Measurements from ENCODE around the gene USP31. TPM values are rescaled to one million over a fixed set of nuclear protein-coding genes. Genes with fewer than 3 reads are reported as not detected.

USP31 gene
- total and polyA plus RNA-seq, 11 donors, result 9.2 to 49.9 (median 23.8) TPM

GRCh38 chr16:23052221-23052620 lies 97.0 kb downstream of the USP31 start:
- peaks cover 0 to 34% (median 7%) of the 10 kb centered on the region in 9 donors for H3K27me3 ChIP-seq
- TF ChIP-seq, protein P1, sequence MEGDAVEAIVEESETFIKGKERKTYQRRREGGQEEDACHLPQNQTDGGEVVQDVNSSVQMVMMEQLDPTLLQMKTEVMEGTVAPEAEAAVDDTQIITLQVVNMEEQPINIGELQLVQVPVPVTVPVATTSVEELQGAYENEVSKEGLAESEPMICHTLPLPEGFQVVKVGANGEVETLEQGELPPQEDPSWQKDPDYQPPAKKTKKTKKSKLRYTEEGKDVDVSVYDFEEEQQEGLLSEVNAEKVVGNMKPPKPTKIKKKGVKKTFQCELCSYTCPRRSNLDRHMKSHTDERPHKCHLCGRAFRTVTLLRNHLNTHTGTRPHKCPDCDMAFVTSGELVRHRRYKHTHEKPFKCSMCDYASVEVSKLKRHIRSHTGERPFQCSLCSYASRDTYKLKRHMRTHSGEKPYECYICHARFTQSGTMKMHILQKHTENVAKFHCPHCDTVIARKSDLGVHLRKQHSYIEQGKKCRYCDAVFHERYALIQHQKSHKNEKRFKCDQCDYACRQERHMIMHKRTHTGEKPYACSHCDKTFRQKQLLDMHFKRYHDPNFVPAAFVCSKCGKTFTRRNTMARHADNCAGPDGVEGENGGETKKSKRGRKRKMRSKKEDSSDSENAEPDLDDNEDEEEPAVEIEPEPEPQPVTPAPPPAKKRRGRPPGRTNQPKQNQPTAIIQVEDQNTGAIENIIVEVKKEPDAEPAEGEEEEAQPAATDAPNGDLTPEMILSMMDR (IDR thresholded peaks at IDR 0.05), result no peak
- TF ChIP-seq POLR2A (IDR thresholded peaks at IDR 0.05), result no peak
- no peaks in the 10 kb centered on the region for H3K4me1 ChIP-seq
- no peak overlapping the region for H3K27ac ChIP-seq
- intact Hi-C loops (cut with DNase I), result no loop called here
- DNase-seq (no peak), ATAC-seq (no peak)
- no peaks in the 10 kb centered on the region for H3K36me3 ChIP-seq
- no peak overlapping the region for H3K4me3 ChIP-seq
- no peaks in the 10 kb centered on the region for H3K9me3 ChIP-seq
- WGBS, 4 donors, result 87 to 90% (median 89%) methylated on average over 13 of the region's 13 CpGs

GRCh38 chr16:23051587-23051986 lies 97.7 kb downstream of the USP31 start:
- intact Hi-C loops (cut with DNase I), result no loop called here
- no peak for TF ChIP-seq POLR2A (IDR thresholded peaks at IDR 0.05)
- TF ChIP-seq, protein P1 (IDR thresholded peaks at IDR 0.05), result no peak
- Histone ChIP-seq H3K4me1 (no peaks in the 10 kb centered on the region), H3K4me3 (no peak overlapping the region), H3K9me3 (no peaks in the 10 kb centered on the region), H3K36me3 (no peaks in the 10 kb centered on the region), H3K27me3 (peaks cover 0 to 35% (median 7%) of the 10 kb centered on the region in 9 donors), H3K27ac (no peak overlapping the region)
- DNase-seq, result no peak
- no peak for ATAC-seq
- 73 to 78% (median 75%) methylated on average over 8 of the region's 8 CpGs for WGBS, 4 donors

- H3K27me3 ChIP-seq, result peaks cover 0 to 39% (median 7%) of the 10 kb centered on the region in 9 donors
- WGBS, 4 donors, result 63 to 73% (median 70%) methylated on average over 5 of the region's 5 CpGs
- no peak for DNase-seq
Observed at GRCh38 chr16:23048164-23048563, 101.1 kb downstream of the USP31 start.

DNA sequence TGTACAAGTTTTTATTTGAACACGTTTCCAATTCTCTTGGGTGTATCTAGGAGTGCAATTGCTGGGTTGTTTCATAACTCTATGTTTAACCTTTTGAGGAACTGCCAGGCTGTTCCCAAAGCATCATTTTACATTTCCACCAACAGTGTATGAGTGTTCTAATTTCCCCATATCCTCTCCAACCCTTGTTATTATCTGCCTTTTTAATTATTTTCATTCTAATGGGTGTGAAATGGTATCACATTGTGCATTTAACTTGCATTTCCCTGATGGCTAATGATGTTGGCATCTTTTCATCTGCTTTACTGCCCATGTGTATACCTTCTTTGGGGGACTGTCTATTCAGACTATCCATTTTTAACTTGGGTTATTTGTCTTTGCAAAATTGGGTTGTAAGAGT lies 104.2 kb downstream of the USP31 start:
- Histone ChIP-seq H3K4me3 (no peak overlapping the region), H3K4me1 (no peaks in the 10 kb centered on the region), H3K36me3 (no peaks in the 10 kb centered on the region), H3K27me3 (peaks cover 0 to 26% (median 0%) of the 10 kb centered on the region in 9 donors), H3K9me3 (peaks cover 0 to 14% (median 0%) of the 10 kb centered on the region in 12 donors), H3K27ac (no peak overlapping the region)
- ATAC-seq, result no peak
- WGBS, 4 donors, result 43 to 56% (median 49%) methylated on average over 1 of the region's 1 CpG
- TF ChIP-seq, protein P1 (IDR thresholded peaks at IDR 0.05), result no peak
- no peak for TF ChIP-seq POLR2A (IDR thresholded peaks at IDR 0.05)
- no peak for DNase-seq
- intact Hi-C loops (cut with DNase I), result no loop called here

More at GRCh38 chr16:23048164-23048563, 101.1 kb downstream of the USP31 start:
- intact Hi-C loops (cut with DNase I), result no loop called here
- no peak overlapping the region for H3K4me3 ChIP-seq
- H3K4me1 ChIP-seq, result no peaks in the 10 kb centered on the region
- no peak for TF ChIP-seq POLR2A (IDR thresholded peaks at IDR 0.05)
- TF ChIP-seq, protein P1 (IDR thresholded peaks at IDR 0.05), result no peak
- H3K9me3 ChIP-seq, result peaks cover 0 to 14% (median 0%) of the 10 kb centered on the region in 12 donors
- no peaks in the 10 kb centered on the region for H3K36me3 ChIP-seq
- ATAC-seq, result no peak
- no peak overlapping the region for H3K27ac ChIP-seq
